PC-3 (cell line): ENCODE measurements around the gene ENPP3.
"Not testable (repeated sequence)": the region's sequence is repeated elsewhere in the genome, so short reads cannot be mapped to it uniquely, and the experiment has no call there.

Experiments
- CTCF ChIP-seq: fragments of 300-600 bp; sonication (generic); conservative IDR thresholded peaks from 2 replicates; pipeline ENCODE4 v1.5.1; 2017; ENCODE audit warnings: antibody characterized with exemption, low read depth, mild to moderate bottlenecking, low read length
- EZH2 ChIP-seq: fragments of 300-600 bp; sonication (generic); IDR thresholded peaks from one replicate; pipeline ENCODE4 v1.6.1; 2017; ENCODE audit warnings: antibody characterized with exemption, mild to moderate bottlenecking, low read length; ENCODE audit not compliant: unreplicated experiment
- EZH2phosphoT487 ChIP-seq: fragments of 300-600 bp; sonication (generic); IDR thresholded peaks from 2 replicates; pipeline ENCODE4 v1.6.1; 2018; ENCODE audit warnings: mild to moderate bottlenecking, antibody characterized with exemption, low read length, borderline replicate concordance

DNA sequence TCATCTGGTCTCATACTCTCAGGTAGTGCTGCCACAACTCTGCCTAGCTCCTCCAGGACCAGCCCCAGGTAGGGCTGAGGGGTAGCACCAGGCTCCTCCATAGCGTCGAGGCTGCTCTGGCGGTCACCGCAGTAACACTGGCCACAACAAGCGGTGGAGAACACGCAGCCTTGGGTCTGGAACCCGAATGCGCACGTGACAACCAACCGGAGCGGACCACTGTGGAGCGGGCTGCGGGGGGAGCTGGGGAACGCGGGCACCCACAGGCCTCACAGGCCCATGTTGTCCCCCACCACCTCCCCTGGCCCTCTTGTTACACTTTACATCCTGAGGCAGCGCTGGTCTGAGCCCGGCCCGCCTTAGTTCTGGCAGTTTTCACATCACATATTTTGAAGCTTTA lies 73.8 kb downstream of the ENPP3 start, which contains the start of gene CTAGE9:
- not testable (repeated sequence) for TF ChIP-seq EZH2, CTCF, EZH2phosphoT487
